ENCODE data around the gene GGN. TPM values are rescaled to one million over a fixed set of nuclear protein-coding genes. Genes with fewer than 3 reads are reported as not detected.

Gene GGN
- total and polyA plus RNA-seq, 9 of the 15 experiments (the other 6 are each of a cell fraction or from before 2014, with no cell fraction given) = 0.15 to 0.33 TPM; not detected in 7

- TF ChIP-seq TAF1 (IDR thresholded peaks at IDR 0.05; ENCODE audit: control insufficient read depth, extremely low read depth, insufficient read depth, low read length, severe bottlenecking) (peak; percentile 53), ZNF778 (CRISPR knock-in tag; IDR thresholded peaks at IDR 0.05) (no peak), RBFOX2 (IDR thresholded peaks at IDR 0.05; ENCODE audit: low read depth, low read length) (peak; percentile 88), GATAD2B (IDR thresholded peaks at IDR 0.05; ENCODE audit: borderline replicate concordance) (peak; percentile 65), POLR2G (IDR thresholded peaks at IDR 0.05; ENCODE audit: low read depth, low read length) (peak; percentile 87), HOMEZ (CRISPR knock-in tag; IDR thresholded peaks at IDR 0.05) (no peak), ZNF282 (CRISPR knock-in tag; IDR thresholded peaks at IDR 0.05) (peak; percentile 65; the same call in 1 of the 2 replicates), VEZF1 (CRISPR knock-in tag; IDR thresholded peaks at IDR 0.05) (peak; percentile 93), GABPA (tag; conservative IDR thresholded peaks at IDR 0.05; ENCODE audit: low read depth) (peak; percentile 55; the same call in 1 of the 2 replicates), KDM4B (IDR thresholded peaks at IDR 0.05; ENCODE audit: borderline replicate concordance in 2 of 2, low read depth in 1 of 2) (0 out of 4 replicates have a peak, but pooled peaks of 1 of the 2 experiments have one; percentile 33), SMAD1 (IDR thresholded peaks at IDR 0.05; ENCODE audit: low read depth, low read length, partially characterized antibody) (no peak), ZC3H8 (IDR thresholded peaks at IDR 0.05) (no peak), IRF1 (CRISPR knock-in tag; IDR thresholded peaks at IDR 0.05; ENCODE audit: borderline replicate concordance) (no peak), ASH1L (IDR thresholded peaks at IDR 0.05; ENCODE audit: borderline replicate concordance, low read depth, partially characterized antibody) (peak; percentile 66), ZNF263 (CRISPR knock-in tag; IDR thresholded peaks at IDR 0.05; ENCODE audit: borderline replicate concordance) (peak; percentile 75), ELF1 (tag; IDR thresholded peaks at IDR 0.05) (peak; percentile 91), KLF6 (CRISPR knock-in tag; IDR thresholded peaks at IDR 0.05; ENCODE audit: borderline replicate concordance) (no peak), NR2F6 (CRISPR knock-in tag; IDR thresholded peaks at IDR 0.05) (no peak), ZBTB11 (CRISPR knock-in tag; IDR thresholded peaks at IDR 0.05) (peak in 1 of 3 experiments; percentile 60; a peak in 2 of 6 replicates)
Measured at GRCh38 chr19:38402967-38403674, 15.3 kb upstream of the GGN start, which contains the start of gene FAM98C (continued).

Data from K562 (cell line).